Femur (tissue), 1 donor: ENCODE measurements around the gene FAM163B.
"Not testable (repeated sequence)": the region's sequence is repeated elsewhere in the genome, so short reads cannot be mapped to it uniquely, and the experiment has no call there.

Experiments
- DNase-seq: peaks from one replicate; pipeline ENCODE4 v3.0.0-alpha.2; 2017

The FAM163B gene

DNA sequence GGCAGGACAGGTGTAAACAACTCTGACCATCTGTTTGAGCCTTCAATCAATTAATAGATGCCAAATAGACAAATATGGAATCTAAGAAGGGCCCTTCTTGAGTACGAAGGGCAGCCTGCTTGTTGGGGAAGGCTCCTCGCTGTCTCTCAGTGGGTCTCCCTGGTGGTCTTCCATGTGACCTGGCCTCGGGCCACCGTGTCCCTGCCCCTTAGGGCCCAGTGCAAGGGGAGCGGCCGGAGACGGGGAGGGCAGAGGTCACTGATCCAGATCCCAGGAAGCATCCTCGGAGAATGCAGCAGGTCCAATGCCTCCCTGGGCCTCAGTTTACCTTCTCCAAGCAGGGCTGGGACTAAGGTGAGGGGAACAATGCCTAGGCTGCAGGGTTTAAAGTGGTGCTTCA is 29.5 kb upstream of the FAM163B start:
- no peak for DNase-seq

DNA sequence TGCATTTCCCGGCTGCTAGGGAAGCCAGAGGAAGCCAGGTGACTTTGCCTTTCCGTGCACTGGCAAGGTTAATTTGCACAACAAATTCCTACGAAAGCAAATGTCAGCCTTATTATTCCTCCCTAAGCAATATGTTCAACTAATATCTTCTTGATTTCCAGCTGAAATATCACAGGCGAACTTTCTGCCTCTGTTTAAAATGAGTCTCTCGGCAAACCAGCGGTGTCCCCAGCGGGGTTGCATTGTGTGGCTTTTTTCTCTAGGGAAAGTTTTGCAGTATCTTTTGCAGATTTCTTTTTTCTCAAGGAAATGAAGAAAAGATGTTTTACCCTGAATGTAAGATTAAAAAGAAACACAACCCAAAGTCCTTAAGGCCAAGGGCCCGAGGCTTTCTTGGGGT is 28.9 kb upstream of the FAM163B start:
- no peak for DNase-seq

DNA sequence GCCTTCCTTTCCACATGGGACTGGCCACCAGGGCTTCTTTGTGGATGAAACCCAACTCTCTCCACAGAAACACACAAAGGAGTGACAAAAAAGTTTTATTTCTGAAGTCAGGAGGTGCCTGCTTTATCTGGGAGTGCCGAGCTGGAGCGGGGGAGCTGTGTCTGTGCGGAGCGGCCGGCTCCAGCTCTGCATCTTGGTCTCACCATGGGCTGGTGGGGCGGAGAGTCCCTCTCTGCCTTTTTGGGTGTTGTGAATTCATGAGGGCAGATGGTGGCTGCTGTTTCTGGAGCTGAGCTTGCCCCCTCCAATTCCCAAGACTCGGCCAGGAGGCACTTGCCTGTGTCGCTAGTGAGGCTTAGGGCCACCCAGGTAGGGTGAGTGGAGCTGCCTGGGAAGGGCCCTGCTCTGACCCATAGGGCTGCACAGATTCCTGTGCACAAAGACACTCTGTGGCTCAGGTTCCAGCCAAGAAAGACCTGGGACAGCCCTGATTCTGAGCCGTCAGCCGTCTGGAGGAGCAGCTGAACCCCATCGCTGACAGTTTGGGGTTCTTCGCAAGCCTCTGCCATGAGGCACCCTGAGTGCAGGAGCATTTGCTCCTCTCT is 28.4 kb upstream of the FAM163B start:
- no peak for DNase-seq

DNA sequence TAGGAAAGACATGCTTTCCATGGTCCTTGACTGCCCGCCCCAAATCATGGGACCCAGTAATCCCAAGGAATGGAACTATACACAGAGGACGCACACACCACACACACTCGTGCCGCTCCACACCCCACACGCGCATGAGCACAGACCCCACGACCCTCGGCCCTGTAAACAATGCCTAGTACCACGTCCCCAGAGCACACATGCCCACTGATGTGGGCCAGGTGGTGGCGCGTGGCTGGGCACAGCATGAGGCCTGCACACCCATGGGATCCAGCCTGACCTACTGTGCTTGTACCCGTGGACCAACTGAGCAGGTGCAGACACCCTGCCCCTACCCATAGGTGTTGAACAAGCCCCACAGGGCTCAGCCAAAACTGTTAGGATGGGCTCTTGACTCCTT is 27.7 kb upstream of the FAM163B start:
- no peak for DNase-seq

DNA sequence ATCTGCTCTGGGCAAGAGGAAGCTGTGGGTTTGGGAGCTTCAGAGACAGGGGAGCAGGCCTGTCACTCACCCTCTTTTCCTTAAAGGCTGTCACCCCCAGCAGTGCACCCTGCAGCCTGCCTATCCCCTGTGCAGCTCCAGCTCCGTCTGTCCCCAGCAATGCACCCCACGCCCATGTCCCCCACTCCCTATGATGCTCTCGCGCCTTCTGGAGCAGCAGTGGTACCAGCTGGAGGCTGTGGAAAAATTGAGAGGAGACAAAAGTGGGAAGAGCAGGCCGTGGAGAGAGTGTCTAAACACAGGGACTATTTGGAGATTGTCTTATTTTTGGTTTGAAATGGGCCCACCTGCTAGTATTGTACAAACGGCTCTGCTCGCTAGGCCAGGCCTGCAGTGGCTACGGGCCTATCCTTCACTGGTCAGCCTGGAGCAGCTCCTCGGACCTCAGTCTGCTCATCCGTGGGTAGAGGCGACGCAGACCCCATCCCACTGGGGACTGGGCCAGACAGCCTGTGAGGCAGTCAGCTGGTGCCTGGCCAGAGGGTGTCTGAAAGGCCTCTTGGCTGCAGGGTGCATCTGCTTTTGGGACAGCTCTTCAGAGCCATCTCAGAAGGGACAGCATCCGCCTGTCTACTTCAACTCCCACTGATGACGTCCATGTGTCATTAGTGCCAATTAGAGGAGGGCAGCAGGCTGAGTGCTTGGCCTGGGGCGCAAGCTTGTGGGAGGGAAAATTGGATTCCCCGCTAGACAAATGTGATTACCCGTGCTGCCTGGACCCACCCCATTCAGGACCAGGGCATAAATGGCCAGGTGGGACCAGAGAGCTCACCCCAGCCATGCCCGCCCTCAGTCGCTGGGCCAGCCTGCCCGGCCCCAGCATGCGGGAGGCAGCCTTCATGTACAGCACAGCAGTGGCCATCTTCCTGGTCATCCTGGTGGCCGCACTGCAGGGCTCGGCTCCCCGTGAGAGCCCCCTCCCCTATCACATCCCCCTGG is 26.6 kb upstream of the FAM163B start, which contains the start of gene DBH:
Gene DBH (plus strand): TSS at position 831 of the 999 bp plus-strand sequence. CDS start 9 bp downstream, at position 840.
- DNase-seq = no peak

DNA sequence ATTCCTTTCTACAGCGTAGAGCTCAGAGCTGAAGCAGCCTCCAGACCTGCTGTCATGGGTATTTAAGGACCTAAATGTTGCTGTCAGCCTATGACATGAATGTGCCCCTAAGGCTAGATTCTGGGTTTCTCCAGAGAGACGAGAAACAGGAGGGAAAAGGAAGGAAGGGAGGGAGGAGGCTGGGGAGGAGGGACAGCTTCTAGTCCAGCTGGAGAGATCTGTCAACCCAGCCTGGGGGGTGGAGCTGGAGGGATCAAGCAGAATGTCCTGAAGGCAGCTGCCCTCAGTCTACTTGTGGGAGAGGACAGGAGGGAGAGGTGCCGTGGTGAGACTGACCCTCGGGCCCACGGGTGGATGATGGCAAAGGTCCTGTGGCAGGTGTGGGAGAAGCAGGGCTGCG is 25.9 kb upstream of the FAM163B start:
- no peak for DNase-seq

DNA sequence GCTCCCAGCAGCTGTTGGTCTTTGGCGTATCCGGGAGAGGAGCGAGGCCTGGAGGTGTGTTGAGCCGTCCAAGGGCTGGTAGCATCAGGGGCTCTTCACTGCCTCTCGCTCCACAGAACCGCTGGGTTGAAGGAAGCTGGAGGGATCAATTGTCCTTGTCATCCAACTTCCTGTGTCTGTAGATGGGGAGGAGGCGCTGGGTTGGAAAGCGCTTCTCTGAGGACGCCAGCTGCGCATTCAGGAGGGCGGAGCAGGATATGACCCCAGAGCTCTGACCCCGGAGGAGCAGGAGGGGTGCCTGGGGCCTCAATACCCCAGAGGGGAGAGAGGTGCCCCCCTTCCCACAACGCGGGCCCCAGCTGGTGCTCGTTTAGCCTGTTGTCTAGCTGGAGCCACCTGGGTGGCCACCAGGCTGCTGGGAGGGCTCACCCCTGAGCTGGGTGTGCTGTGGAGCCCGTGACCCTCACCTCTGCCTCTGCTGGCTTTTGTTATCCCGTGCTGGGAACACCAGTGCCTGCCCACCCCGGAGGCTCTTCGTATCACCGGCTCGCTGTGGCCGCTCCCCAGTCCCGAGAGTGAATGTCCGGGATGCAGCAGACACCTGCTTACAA is 25.0 kb upstream of the FAM163B start:
- no peak for DNase-seq

DNA sequence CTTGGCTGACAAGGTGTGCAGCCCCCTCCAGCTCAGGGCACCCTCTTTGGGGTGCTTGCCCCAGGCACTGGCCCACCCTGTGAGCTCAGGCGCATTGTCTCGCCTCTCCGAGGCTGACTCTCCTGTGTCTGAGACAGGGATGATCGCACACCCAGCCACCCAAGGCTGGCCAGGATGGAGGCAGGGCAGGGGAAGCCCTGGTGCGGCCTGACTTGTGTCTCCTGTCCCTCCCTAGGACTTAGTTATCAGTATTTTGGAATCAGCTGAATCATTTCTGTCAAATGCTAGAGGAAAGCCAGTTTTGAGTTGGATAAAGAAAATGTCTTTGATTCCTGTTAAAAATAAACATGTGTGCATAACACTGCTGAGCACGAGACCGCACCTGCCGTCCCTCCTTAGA is 24.5 kb upstream of the FAM163B start:
- no peak for DNase-seq

DNA sequence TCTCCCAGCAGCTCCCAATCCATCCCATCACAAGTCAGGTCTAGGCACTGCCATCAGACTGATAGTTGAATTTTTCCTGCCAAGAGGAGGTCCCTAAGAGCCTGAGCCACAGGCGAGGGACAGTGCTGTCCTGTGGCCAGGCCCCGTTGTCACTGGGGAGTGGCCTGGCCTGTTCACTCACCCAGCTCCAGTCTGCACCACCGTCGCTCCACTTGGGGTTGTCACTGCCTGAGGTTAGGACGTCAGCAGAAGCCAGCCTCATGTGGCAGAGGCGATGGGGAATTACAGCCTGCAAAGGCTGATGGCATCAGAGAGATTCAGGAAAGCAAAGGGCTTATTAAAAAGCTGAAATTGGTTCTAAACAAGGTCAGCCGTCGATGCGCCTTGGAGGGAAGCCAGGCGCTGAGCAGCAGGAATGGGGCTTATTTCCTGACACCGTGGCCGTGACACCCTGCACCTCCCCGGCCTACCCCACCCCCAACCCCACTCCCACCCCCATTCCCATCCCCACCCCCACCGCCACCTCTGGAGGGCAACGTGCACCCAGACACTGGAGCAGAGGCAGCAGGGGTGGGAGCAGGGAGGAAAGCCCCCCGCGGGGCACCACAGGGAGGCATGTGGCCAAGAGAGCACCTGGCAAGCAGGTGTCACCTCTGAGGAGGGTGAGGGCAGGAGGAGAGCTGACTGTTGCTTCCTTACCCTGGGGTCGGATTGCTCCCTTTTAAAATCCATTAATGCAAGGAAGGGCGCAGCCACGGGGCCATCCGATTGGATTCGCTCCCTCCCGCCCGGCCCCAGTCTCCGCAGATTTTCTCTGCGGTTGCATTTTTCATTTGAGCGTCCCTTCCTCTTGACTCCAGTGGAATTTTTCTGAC is 23.9 kb upstream of the FAM163B start:
- DNase-seq = no peak

DNA sequence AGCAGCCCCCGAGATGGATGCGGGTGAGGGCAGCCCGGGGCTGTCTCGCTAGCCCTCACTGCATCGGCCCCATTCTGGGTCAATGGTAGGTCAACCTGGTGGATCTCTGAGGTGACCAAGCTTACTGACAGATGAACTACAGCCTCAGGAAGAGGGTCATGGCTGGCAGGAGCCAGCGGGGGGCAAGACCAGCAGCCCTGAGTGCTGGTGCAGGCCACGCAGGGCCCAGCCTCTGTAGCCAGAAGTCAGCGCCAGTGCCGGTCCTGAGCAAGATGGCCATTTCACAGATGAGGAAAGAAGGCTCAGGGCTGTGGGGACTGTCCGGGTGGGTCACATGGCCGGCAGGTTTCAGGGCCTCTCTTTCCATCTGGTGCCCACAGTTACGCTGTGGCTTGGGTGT is 21.9 kb upstream of the FAM163B start:
- no peak for DNase-seq

DNA sequence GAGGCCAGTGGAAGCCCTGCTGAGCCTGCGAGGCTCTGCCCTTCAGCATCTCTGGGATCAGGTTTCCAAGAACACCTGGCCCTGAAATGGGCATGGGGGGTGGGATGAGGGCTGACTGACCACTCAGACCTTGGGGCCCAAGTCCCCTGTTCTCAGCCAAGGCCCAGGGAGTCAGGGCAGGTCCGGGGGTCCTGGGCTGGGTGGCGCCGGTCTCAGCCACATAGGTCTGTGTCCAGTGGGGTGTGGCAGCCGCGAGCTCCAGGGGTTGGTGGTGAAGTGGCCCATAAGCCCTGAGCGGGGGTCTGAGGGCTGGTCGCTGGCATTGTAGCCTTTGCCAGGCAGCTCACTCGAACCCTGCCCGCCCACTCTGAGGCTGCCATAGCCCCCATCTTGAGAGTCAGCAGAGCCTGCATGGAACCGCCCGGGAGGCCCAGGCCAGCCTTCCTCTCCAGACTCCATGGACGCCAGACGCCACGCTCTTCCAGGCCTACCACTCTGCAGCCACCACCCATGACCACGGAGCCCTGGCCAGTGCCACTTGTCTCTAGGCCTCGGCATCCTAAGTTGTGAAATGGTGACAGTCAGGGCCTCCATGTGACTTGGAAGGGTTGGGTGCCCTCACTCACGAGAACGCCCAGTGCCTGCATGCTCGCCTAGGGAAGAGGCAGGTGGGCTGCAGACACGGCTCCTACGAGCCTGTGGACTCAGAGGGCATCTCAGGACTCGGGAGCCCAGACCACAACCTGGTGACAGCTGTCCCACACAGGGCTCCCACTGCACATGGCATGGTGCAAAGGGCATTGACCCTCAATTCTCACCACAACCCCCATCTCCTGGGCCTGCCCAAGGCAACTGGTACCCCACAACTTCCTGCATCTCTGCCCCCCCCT is 20.3 kb upstream of the FAM163B start:
- no peak for DNase-seq

DNA sequence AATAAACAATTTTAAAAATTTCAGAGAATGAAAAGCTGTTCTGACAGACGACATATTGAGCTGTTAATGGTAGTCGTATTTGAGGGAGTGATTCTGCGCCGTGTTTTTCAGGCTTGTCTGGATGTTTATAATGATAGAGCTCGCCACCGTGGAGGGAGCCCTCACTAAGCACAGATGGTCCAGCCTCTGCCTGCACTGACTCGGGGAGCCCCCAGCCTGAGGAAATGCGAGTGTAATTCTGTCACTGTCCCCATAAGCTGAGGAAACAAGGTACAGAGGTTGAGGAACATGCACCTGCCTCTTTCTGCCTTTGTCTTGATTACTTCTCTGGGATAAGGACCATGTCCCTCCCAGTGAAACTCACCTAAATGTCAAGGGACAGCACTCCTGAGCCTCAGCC is 19.6 kb upstream of the FAM163B start:
- DNase-seq = no peak

DNA sequence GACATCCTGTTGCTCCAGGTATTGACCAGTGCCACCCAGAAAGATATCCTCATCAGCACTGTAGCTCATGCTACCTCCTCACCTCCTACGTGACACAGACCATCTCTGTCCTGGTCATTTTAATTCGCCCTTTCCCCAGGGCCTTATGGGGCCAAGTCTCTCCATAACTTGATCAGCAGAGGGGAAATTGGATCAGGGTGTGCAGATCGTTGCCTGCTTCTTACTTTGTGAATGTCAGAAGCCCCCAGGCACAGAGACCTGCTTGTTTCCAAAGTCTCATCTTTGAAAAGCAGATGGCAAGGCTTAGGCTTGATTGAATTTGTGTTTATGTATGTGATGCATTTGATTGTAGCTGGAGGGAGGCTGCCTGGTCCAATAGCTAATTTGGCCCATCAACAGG is 18.2 kb upstream of the FAM163B start:
- no peak for DNase-seq

DNA sequence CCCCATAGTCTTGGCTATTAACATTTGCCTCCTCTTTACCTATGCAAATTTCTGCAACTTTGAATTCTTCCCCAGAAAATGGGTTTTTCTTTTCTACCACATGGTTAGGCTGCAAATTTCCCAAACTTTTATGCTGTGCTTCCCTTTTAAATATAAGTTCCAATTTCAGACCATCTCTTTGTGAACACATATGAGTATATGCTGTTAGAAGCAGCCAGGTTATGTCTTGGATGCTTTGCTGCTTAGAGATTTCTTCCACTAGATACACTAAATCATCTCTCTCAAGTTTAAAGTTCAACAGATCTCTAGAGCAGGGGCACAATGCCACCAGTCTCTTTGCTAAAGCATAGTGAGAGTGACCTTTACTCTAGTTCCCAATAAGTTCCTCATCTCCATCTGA is 16.8 kb upstream of the FAM163B start:
- not testable (repeated sequence) for DNase-seq

DNA sequence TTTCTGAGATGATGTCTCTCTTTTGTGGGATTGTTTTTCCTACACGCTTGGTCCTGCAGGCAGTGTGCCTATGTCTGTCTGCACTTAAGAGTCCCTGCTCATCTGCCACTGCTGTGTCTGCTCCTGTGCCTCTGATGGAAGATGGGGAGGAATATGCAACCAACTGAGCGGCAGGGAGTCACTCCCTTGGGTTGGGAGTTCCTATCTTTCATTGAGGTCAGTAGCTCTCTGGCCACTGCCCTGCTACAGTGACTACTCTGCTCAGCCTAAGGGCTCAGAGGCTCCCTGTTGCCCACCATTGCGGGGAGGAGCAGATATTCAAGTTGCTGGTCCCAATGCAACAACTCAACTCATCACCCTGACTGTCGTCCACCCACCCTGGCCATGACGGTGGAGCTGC is 13.4 kb upstream of the FAM163B start:
- no peak for DNase-seq

DNA sequence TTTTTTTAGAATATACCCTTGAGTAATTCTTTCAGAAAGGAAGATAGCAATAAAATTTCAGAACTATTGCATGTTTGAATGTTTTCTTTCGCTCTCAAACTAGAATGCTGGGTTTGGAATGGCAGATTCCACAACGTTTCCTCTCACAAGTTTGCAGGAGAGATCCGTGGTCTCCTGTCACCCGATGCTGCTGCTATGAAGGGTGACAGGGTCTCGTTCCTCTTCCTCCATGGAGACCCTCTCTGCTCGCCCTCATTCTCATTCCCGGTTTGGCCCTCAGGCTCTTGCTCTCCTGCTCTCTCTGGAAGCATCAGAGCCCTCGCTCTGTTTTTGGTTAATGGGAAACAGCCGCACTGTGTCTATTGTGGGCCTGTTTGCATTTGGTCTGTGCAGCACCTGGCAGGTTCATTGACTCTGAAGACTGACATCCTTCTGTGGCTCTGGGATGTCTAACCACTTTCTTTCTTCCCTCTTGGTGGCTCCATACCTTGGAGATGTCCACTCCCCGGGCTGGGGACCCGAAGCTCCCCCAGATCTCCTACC is 12.6 kb upstream of the FAM163B start:
- DNase-seq = no peak

DNA sequence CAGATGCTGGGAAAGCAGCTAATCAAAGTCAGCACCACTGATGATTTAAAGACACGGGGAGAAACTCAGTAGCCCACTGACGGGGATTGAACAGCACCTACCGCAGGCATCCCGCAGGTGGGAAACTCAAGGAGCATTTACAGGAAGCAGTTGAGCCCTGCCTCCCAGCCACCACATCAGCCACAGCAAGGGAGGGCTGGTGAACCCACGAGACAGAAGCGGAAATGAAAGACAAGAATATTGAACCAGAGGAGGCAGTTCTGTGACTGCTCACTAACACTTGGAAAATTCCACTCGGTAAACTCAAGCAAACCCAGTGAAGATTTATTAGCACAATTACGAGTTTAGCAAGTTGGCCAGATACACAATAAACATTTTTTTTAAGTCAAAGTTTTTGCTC is 10.6 kb upstream of the FAM163B start:
- no peak for DNase-seq

DNA sequence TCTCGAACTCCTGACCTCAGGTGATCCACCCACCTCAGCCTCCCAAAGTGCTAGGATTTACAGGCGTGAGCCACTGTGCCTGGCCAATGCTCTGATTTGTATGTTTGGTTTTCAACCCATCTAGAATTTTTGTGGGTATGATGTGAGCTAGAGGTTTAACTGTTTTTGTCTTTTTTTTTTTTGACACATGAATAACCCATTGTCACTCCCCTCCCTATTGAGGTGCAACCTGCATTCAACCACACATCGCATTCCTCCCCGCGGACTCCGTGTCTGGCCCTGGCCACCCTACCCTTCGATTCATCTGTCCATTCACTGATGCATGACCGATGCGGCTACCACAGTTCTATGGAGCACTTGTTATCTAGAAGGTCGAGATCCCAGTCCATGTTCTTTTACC is 9.5 kb upstream of the FAM163B start:
- no peak for DNase-seq

DNA sequence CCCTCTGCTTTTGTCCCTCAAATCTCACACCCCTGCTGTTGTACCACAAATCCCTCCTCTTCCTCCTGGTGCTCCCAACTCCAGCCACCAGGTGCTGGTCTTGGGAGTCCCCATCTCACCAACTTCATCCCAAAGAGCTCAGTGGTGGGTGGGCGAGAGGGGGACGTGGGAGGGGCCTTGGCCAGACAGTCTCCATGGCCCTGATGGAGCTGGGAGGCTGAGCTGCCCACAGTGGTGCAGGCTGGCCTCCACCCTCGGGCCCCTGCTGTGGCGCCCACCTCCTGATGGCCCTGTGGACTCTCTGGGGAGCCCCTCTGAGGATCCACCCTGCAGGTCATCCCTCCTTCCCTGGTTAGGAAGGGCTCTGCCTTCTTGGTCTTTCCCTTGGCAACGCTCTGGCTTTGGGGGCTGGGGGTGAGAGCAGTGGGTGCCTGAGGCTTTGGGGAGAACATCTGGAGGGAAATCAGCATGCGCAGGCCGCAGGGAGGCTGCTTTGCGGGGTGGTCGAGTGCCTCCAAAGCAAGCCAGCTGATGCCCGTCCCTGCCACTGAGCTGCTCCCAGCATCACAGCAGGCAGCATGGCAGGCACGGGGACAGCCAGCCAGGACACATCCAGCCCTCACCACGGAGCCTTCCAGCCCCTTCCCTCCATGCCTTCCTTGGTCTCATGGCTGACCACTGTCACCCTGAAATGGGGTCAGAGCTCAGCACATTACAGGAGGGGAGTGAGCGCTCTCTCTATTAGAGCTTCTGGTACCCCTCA is 7.6 kb upstream of the FAM163B start:
- DNase-seq = no peak

DNA sequence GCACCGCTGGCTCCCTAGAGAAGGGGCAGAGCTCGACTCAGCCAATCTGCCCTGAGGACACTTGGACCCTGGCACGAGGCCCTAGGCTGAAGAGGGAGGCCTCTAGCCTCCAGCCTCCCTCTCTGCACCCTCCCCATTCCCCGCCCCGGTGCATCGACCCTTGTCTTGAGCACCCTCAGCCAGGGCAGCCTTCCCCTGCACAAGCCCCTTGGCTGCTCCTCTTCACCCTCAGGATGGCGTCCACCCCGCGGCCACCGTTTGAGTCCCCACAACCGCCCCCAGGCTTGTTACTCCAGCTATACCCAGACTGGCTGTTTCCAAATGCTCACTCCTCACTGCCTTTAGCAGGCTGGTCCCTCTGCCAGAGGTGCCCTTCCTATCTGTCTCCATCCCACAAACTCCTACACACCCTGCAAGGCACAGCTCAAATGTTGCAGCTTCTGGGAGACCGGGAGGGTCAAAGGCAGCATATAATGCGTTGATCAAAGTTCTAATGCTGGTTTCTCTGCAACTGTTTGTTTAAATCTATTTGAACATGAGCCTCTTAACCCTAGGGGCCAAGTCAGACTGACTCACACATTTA is 6.5 kb upstream of the FAM163B start:
- no peak for DNase-seq
